ENCODE measurements around the gene SUSD4.

GRCh38 chr1:223355699-223356098, 8.3 kb downstream of the SUSD4 start:
- TF ChIP-seq POLR2A (IDR thresholded peaks at IDR 0.05; ENCODE audit: low read length) (no peak), GATA1 (IDR thresholded peaks at IDR 0.05; ENCODE audit: low read depth, low read length) (no peak)

Data from erythroblast (primary cell).